Measurements from ENCODE around the gene AVPI1. TPM values are rescaled to one million over a fixed set of nuclear protein-coding genes. Genes with fewer than 3 reads are reported as not detected.
A peak's percentile ranks its signal among the peaks of the same experiment; 100 is the strongest.

AVPI1 gene
- total RNA-seq, 1 donor: 20.2 TPM

DNA sequence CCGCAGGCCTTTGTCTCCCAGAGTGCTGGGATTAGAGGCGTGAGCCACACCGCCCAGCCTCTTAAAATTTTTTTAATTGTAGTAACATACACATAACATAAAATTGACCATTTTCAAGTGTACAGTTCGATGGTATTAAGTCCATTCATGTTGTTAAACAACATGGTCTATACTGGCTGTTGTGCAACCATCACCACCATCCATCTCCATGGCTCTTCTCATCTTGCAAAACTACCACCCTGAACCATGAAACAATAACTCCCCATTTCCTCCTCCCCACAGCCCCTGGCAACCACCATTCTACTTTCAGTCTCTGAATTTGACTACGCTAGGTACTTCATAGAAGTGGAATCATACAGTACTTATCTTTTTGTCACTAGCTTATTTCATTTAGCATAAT is 42.0 kb upstream of the AVPI1 start:
- TF ChIP-seq, protein P1, sequence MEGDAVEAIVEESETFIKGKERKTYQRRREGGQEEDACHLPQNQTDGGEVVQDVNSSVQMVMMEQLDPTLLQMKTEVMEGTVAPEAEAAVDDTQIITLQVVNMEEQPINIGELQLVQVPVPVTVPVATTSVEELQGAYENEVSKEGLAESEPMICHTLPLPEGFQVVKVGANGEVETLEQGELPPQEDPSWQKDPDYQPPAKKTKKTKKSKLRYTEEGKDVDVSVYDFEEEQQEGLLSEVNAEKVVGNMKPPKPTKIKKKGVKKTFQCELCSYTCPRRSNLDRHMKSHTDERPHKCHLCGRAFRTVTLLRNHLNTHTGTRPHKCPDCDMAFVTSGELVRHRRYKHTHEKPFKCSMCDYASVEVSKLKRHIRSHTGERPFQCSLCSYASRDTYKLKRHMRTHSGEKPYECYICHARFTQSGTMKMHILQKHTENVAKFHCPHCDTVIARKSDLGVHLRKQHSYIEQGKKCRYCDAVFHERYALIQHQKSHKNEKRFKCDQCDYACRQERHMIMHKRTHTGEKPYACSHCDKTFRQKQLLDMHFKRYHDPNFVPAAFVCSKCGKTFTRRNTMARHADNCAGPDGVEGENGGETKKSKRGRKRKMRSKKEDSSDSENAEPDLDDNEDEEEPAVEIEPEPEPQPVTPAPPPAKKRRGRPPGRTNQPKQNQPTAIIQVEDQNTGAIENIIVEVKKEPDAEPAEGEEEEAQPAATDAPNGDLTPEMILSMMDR (IDR thresholded peaks at IDR 0.05; ENCODE audit: insufficient read depth, low read length): no peak
- no peak overlapping the region for H3K4me3 ChIP-seq (ENCODE audit: low read depth, low read length)
- DNase-seq (ENCODE audit: low read depth): no peak

DNA sequence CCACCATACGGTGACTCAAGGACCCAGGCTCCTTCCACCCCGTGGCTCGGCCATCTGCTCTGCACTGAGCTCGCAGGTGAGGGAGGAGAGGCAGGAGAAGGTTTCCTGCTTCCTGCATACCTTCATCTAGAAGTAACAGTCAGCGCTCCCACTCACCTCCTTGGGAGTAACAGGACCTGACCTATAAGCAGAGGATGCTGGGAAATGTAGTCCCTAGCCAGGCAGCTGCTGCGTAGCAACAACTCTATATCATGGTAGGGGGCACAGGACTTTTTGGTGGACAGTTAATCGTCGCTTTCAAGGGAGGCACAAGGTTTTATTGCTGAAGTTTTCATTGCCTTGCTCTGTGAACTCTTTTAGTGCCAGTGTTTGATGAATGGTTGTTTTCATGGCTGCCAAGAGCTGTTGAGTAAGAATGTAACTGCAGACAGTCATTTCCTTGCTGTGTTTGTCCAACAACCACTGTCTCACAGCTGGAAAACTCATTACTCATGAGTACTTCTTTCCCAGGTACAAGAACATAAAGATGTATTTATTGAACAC is 39.7 kb upstream of the AVPI1 start:
- H3K4me3 ChIP-seq (ENCODE audit: low read depth, low read length): no peak overlapping the region
- TF ChIP-seq, protein P1 (IDR thresholded peaks at IDR 0.05; ENCODE audit: insufficient read depth, low read length): no peak
- peak; percentile 92 for DNase-seq (ENCODE audit: low read depth)

DNA sequence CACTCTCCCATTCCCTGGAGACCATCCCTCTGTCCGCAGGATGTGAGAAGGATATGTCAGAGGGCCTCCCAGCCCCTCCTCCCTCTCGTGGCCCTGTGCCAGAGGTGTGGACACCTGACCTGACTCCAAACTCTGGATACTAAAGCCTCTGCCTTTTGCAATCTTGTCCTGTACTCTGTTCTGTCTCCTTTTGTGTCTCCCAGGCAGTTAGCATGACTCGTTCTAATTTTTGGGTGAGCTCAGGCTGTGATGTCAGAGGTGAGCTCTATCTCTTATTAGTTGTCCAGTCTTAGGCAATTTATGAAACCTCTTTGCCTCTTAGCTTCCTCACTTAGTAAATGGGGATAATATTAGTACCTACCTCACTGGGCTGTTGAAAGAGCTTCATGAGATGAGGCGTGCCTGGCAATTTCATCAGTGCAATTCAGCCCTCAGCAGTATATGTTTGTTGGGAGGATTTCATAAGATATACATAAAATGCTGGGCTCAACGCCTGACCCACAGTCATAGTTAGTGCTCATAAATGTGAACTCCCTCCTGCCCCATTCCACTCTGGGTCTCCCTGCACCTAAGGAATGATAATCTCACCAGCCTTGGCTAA is 37.4 kb upstream of the AVPI1 start:
- DNase-seq (ENCODE audit: low read depth): peak; percentile 74
- TF ChIP-seq, protein P1 (IDR thresholded peaks at IDR 0.05; ENCODE audit: insufficient read depth, low read length): no peak
- no peak overlapping the region for H3K4me3 ChIP-seq (ENCODE audit: low read depth, low read length)

DNA sequence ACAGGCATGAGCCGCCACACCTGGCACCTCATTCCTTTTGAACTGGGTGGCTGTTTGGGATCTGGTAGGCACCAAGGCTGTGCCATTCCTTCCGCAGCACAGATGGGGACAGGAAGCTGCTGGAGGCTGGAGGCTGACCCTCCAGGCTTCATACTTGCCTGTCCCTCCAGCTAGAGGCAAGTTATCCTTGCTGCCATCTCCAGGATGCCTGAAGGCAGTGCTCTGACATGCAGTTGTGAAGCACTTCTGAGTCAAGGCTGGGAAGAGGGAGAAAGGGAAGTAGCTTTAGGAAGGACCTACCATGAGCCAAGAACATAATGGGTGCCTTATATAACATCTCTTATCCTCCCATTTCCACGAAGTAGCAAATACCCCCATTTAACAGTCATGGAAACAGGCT is 36.0 kb upstream of the AVPI1 start:
- H3K4me3 ChIP-seq (ENCODE audit: low read depth, low read length): no peak overlapping the region
- TF ChIP-seq, protein P1 (IDR thresholded peaks at IDR 0.05; ENCODE audit: insufficient read depth, low read length): no peak
- no peak for DNase-seq (ENCODE audit: low read depth)

DNA sequence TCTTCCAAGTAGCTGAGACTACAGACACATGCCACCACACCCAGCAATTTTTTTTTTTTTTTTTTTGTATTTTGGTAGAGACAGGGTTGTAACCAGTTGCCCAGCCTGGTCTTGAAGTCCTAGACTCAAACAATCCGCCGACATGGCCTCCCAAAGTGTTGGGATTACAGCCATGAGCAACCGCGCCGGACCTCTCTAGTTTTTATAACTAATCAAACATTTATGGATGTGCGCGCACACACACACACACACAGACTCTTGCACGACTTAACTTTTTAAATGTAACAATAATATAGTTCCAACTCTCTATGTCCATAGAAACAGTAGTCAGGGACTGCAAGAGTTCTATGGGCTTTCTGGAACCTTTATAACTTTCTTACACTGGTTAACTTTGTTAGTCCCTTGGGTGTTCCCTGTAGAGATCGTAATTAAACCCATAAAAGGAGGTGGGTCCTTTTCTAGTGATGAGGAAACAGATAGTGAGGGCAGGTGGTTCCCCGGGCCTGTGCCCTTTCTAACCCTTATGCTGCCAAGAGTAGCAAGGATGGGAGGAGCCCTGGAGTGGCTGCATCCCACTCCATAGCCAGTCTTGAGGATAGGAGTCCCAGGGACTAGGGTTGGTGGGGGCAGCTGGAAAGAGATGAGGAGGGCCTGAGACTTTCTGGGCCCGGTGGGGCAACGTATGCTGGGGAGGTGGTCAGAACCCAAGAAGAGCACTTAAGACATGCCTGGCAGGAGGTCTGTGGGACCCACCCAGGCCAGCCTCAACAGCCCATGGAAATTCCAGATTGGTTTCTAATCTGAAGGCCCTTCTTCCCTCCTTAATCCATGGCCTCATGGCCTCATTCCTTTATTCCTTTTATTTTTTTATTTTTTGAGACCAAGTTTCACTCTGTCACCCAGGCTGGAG is 35.1 kb upstream of the AVPI1 start:
- H3K4me3 ChIP-seq (ENCODE audit: low read depth, low read length): no peak overlapping the region
- DNase-seq (ENCODE audit: low read depth): no peak
- TF ChIP-seq, protein P1 (IDR thresholded peaks at IDR 0.05; ENCODE audit: insufficient read depth, low read length): no peak

DNA sequence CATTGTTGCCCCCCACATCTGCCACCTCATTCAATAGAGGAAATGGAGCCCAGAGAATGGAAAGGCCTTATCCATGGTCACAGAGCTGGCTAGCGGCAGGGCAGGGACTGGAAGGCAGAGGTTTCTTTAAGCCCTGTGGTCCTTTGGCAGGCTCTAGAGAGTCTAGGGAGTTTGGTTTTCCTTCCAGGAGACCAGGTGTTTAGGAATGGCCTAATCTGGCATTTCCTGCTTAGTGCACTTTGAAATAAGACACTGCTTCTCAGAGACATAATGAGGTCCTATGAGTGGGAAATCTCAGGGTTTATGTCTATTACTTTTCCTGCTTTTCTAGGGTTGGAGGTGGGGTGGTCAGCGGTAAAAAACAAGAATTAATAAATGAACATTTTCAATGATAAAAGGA is 32.6 kb upstream of the AVPI1 start:
- no peak overlapping the region for H3K4me3 ChIP-seq (ENCODE audit: low read depth, low read length)

More for the DNA sequence above, 32.6 kb upstream of the AVPI1 start:
- no peak for DNase-seq (ENCODE audit: low read depth)
- TF ChIP-seq, protein P1 (IDR thresholded peaks at IDR 0.05; ENCODE audit: insufficient read depth, low read length): no peak
